Tibial nerve (tissue), 4 donors: ENCODE data around the gene MPND.

ENCODE experiments used
- CTCF ChIP-seq, 5 experiments: fragments of 200-600 bp in 3 of 5; fragments of 450-650 bp in 2 of 5; sonication (generic) in 3 of 5; IDR thresholded peaks; one replicate each; pipeline ENCODE4 v1.5.1; 2016 to 2019; ENCODE audit warnings: antibody characterized with exemption in 5 of 5, mild to moderate bottlenecking in 3 of 5, moderate library complexity in 2 of 5
- EP300 ChIP-seq, 2 donors: sonication (generic); formaldehyde crosslinking; IDR thresholded peaks; one replicate each; pipeline ENCODE4 v1.6.1; 2017; ENCODE audit warnings: antibody characterized with exemption in 2 of 2, mild to moderate bottlenecking in 1 of 2
- POLR2A ChIP-seq, 2 donors: fragments of 450-650 bp; IDR thresholded peaks; one replicate each; pipeline ENCODE4 v1.6.1; 2017; ENCODE audit warnings: antibody characterized with exemption in 2 of 2, mild to moderate bottlenecking in 2 of 2, moderate library complexity in 2 of 2

DNA sequence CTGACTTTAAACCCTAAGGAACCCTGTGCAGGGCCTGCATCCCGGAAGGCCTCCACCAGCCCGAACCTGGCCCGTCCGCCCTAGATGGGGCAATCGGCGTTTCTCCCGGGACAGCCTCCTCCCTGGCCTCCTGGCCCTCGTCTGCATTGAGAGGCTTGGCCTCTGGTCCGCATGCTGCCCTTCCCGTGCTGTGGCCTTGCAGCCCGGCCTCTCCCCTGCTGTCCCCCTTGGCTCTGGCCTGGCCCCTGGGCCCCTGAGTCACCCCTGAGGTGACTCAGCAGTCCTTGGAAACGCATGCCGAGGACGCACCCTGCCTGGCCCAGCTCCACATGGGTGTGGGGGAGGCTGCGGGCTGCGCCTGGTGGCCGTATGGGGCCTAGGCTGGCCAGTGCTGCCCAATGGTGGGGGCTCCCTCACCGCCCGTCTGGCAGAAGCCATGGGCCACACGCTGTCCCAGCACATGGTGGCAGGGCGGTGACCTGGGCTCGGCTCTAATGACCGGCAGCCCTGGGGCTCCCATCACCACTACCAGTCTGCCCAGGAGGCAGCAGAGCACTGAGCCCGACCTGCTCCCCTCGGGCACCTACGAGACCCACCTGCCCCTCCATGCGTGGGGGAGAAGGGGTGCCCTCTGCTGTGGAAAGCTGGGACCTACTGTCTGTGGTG, 31.3 kb downstream of the MPND start:
- peak in 2 of 5 experiments; percentile 11 to 28 for TF ChIP-seq CTCF (IDR thresholded peaks at IDR 0.05)
- TF ChIP-seq EP300 (IDR thresholded peaks at IDR 0.05), result peak in 1 of 2 donors; percentile 65
- TF ChIP-seq POLR2A (IDR thresholded peaks at IDR 0.05), result no peak
